Activated naive CD4-positive, alpha-beta T cell treated with Interleukin-2 at 50 U/mL for 16 hours (primary cell): ENCODE data around the gene TBXA2R.
A peak's percentile ranks its signal among the peaks of the same experiment; 100 is the strongest.
"Not testable (repeated sequence)": the region's sequence is repeated elsewhere in the genome, so short reads cannot be mapped to it uniquely, and the experiment has no call there.

Experiments
- DNase-seq: peaks from one replicate; pipeline ENCODE4 v3.0.0-alpha.2; 2020

TBXA2R gene

GRCh38 chr19:3606690-3607289, at the start of gene TBXA2R:
Gene TBXA2R, minus strand, starts transcription at chr19:3606875. Its CDS starts 6,241 bp downstream, at chr19:3600634.
- peak; percentile 55 for DNase-seq

GRCh38 chr19:3656073-3656746, 49.5 kb upstream of the TBXA2R start:
- DNase-seq: no peak

GRCh38 chr19:3655402-3656072, 48.9 kb upstream of the TBXA2R start:
- DNase-seq: no peak

GRCh38 chr19:3653865-3654513, 47.3 kb upstream of the TBXA2R start:
- DNase-seq: no peak

- no peak for DNase-seq
These were observed 46.6 kb upstream of the TBXA2R start for GRCh38 chr19:3653081-3653795.

GRCh38 chr19:3652422-3652821, 45.7 kb upstream of the TBXA2R start:
- DNase-seq: no peak

GRCh38 chr19:3651684-3652083, 45.0 kb upstream of the TBXA2R start:
- DNase-seq: no peak

- DNase-seq: no peak
These were observed 43.2 kb upstream of the TBXA2R start for GRCh38 chr19:3649888-3650287.

GRCh38 chr19:3648037-3648905, 41.6 kb upstream of the TBXA2R start:
- DNase-seq: no peak

GRCh38 chr19:3647102-3647501, 40.4 kb upstream of the TBXA2R start:
- DNase-seq: not testable (repeated sequence)

- no peak for DNase-seq
These were observed 39.8 kb upstream of the TBXA2R start for GRCh38 chr19:3646336-3647092.

- no peak for DNase-seq
These were observed 39.1 kb upstream of the TBXA2R start for GRCh38 chr19:3645726-3646125.

GRCh38 chr19:3645067-3645396, 38.4 kb upstream of the TBXA2R start:
- DNase-seq: no peak

GRCh38 chr19:3644351-3645066, 37.8 kb upstream of the TBXA2R start:
- no peak for DNase-seq

GRCh38 chr19:3643674-3644313, 37.1 kb upstream of the TBXA2R start:
- DNase-seq: no peak

GRCh38 chr19:3642987-3643673, 36.5 kb upstream of the TBXA2R start:
- peak; percentile 24 for DNase-seq

GRCh38 chr19:3642296-3642695, 35.6 kb upstream of the TBXA2R start:
- DNase-seq: no peak

- DNase-seq: no peak
These were observed 35.0 kb upstream of the TBXA2R start for GRCh38 chr19:3641515-3642269.

GRCh38 chr19:3639479-3639878, 32.8 kb upstream of the TBXA2R start:
- DNase-seq: no peak
